Hematopoietic multipotent progenitor cell treated with erythropoietin and hydrocortisone succinate and interleukin-3 and kit ligand, for 8 days (in vitro differentiated cells): ENCODE results near the gene SORBS1.

ENCODE experiments used
- DNase-seq: peaks from one replicate; pipeline ENCODE4 v3.0.0-alpha.2; 2015

The SORBS1 gene

DNA sequence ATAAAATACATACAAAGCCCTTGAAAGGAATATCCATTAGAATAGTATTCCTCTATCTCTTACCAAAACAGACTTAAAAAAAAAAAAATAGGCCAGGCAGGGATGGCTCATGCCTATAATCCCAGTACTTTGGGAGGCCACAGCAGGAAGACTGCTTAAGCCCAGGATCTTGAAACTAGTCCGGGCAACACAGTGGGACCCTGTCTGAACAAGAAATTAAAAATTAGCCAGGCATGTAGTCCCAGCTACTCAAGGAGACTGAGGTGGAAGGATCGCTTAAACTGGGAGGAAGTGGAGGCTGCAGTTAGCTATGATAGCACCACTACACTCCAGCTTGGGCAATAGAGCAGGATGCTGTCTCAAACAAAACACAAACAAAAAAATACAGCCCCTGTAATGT lies 280.0 kb downstream of the SORBS1 start:
- no peak for DNase-seq

DNA sequence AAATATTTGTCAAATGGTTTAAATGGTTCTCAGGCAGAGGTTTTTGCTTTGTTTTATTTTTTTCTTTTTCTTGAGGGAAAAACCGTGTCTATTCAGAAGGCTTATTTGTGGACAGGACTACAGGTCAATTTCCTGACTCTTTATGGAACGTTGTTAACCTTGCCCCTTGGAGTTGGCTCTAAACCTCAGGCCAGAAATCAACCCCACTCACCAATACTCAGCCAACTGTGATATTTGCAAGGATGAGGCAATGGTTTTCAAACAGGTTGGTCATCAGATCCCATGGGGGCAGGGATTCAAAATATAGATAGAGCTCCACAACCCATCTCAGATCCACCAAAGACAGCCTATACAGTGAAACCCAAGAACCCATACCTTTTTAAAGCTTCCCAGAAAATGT lies 280.5 kb downstream of the SORBS1 start:
- no peak for DNase-seq

DNA sequence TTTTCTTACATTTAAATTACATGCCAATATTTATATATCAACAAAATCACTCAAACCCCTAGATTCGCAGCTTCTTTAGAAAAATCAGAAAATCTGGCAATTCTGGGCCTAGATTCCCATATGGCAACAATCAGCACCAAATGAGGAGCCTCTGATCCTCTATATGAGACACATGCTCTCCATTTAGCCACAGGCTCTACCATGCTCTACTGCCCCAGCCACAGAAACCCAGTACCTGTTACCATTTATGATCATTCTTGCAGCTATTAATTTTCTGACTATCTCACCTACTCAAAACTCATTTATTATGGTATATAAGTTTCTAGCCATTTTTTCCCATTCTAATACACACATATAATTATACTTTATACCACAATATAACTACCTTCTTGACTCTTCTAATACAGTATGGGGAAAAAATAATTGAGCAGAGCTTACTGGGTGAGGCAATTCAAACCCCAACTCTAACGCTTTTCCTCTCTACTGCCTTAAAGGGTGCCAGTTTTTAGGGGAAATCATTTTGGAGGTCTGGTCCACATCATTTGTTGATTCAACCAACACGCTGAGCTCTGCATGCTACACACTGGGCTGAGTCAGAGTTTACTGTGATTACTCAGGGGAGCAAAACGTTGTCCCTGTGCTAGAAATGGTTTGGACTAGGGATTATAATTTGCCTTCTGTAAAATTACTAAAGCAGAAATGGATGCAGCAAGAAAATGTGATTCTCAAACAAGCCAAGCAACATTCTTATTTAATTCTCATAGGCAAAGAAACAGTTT lies 281.9 kb downstream of the SORBS1 start:
- no peak for DNase-seq

DNA sequence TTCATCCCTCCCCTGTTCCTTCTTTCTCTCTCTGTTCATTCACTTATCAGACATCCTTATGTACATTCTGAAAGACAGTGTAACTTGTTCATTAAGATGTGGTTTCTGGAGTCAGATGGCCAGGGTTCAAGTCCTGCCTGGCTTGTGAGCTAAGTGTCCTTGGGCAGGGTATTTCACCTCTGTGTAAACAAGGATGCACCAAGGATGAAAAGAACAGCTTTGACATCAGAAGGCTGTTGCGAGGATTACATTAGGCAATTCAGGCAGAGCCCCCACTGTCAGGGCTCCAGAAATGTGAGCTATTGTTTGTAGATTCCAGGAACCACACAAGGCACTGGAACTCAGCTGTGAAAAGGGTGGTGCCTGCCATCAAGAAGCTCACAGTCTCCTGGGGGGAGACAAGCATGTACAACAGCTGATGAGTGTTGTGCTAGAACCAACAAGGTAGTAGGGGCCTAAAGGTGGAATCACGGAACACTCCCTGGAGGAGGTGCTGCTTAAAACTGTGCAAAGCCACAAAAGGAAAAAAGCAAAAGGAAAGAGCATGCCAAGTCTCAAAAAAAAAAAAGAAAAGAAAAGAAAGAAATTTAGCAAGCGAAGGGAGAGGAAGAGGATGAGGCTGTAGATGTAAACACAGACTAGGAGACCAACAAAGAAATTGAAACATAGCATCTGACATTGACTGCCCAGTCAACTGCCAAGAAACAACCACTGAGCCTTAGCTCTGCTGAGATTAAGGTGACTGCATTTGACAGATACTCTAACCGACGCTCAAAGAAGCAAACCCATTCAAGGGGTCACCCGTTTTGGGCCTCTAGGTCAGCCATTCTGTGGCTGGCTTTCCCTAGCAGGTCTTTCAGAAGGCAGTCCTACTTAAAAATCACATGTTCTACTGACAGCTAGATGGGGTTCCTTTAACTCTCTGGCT lies 282.8 kb downstream of the SORBS1 start:
- DNase-seq, result no peak

- no peak for DNase-seq
These were observed 283.6 kb downstream of the SORBS1 start for GRCh38 chr10:95277614-95278013.

DNA sequence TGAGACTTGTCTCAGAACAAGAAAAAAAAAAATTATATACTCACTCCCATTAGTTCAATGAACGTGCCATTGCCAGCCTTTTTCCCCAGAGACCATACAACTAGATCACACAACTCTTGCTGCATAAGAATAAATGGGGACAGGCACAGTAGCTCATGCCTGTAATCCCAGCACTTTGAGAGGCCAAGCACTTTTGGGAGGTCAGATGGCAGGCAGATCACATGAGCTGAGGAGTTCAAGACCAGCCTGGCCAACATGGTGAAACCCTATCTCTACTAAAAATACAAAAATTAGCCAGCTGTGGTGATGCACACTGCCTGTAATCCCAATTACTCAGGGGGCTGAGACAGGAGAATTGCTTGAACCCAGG lies 284.0 kb downstream of the SORBS1 start:
- DNase-seq, result no peak

DNA sequence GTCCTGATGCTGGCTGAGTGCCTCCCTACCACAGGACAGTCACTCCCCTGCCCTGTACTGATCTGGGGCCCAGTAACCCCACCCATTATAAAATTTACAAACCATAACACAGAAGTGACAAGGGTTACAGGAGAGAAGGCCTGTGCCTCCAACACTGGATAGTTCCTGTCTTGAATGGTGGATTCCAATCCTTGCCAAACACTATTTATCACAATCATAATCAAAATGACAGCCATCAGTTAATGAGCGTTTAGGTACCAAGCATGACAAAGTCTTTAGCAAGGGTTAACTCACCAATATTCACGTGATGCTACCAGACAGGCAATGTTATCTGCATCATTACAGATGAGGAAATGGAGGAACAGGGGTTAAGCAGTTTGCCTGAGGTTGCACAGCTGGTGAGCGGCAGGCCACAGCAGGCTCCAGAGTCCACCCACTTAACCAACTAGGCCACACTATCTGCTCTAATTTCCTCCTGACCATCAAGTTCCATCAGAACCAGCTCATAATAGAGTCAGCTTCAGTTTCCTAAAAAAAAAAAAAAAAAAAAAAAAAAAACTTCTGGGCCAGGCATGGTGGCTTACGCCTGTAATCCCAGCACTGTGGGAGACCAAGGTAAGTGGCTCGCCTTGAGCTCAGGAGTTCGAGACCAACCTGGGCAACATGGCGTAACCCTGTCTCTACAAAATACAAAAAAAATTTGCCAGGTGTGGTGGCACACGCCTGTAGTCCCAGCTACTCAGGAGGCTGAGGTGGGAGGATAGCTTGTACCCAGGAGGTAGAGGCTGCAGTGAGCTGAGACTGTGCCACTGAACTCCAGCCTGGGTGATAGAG lies 284.6 kb downstream of the SORBS1 start:
- DNase-seq, result peak; percentile 86

DNA sequence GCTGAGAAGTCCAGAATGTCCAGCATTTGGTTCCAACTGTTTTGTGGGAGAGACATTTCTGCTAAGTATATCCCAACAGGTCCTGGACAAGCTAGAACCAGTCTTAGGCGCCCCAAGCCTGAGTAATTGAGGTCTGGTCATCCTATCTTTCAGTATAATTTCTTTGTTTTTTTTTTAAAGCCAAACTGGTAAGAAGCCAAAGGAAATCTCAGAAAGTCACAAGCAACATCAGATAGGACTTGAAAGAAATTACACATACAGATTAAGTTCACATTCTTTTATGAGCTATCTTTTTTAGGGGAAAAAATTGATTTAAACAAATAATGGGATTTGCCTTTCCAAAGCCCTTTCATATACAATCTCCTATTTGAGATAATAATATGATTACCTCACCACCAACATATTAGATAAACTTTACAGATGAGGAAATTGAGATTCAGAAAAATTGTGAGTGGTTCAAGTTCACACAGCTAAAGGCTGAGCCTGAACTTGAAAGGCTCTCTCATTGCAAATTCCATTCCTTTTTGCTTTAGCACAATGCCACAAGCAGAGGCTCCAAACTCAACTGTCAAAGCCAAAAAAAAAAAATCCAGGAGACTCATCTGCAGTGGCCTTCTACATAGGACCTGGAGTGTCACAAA lies 285.3 kb downstream of the SORBS1 start:
- DNase-seq, result no peak

- no peak for DNase-seq
These were observed 287.5 kb downstream of the SORBS1 start for GRCh38 chr10:95273393-95274312.

DNA sequence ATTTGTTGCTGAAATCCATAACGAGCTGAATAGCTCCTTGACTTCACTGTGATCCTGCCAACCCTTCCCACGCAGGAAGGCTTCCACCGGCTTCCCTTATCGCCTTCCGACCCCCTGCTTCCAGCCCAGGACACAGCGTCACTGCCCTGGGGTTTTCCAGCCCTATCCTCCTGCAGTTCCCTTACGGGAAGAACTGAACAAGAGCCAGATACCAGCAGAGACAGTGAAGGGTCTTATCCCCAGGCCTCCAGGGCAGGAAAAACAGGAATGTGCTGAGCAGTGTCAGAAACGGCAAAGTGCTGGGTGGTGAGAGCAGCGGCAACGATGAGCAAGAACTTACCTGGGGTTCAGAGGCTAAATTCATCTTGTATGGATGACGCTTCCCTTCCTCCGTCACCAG lies 292.7 kb downstream of the SORBS1 start:
- no peak for DNase-seq

DNA sequence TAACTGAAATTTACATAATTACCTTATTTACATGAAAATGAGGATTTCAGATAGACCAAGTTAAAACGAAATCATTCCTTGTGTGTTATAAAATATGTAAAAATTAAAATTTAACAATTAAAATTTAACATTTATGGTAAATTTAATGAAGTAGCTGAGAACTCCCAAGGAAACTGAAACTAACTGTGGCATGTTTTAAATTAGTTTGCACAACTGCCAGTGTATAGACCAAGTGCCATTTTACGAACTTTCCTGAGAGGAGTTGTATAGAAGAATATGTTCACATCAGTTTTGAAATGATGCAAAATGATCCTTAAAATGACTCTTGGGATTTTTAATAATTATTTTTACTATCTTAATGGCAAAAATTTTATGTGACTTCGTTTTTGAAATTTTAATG lies 293.9 kb downstream of the SORBS1 start:
- no peak for DNase-seq

- peak; percentile 90 for DNase-seq
These were observed 294.5 kb downstream of the SORBS1 start for GRCh38 chr10:95266674-95267095.

- DNase-seq, result no peak
These were observed 295.6 kb downstream of the SORBS1 start for GRCh38 chr10:95265572-95265971.

- DNase-seq, result no peak
These were observed 296.7 kb downstream of the SORBS1 start for GRCh38 chr10:95264227-95265051.

GRCh38 chr10:95263864-95264226 lies 297.3 kb downstream of the SORBS1 start:
- DNase-seq, result no peak

DNA sequence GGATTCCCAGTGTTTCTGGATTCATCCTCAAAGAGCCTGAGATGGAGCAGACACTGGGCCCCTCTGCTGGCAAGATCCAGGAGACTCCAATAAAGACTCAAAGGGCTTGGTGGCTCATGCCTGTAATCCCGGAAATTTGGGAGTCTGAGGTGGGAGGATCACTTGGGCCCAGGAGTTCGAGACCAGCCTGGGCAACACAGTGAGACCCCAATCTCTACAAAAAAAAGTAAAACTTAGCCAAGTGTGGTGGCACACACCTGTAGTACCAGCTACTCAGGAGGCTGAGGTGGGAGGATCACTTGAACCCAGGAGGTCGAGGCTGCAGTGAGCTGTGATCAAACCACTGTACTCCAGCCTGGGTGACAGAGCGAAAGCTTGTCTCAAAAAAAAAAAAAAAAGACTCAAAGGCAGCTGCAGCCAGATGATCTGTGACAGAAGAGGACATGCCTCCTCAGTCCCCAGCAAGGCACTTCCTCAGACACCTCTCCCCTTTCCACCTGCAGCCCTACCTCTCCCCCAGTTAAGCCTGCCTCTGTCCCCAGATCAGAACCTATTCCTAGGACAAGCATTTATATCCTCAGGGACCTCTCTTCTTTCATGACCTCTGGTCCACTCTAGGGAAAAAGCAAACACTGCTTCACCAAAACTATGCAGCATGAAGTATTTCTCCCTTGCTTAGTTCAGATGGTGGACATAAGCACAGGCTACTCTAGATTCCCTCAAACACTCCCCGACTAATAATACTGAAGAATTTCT lies 298.2 kb downstream of the SORBS1 start:
- DNase-seq, result no peak

DNA sequence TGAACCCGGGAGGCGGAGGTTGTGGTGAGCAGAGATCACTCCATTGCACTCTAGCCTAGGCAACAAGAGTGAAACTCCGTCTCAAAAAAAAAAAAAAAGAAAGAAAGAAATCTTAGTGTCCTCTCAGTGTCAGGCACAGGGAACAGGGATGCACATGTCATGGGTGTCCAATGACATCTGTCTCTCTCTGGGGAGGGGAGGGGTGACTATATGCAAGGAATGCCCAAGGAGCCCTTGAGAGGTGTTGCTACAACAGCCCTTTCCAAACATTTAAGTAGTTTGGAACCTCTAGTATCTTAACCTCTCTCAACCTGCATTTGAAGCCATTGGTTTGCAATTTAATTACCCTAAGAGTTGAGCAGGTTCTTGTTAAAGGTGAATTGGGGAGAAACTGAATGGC lies 299.2 kb downstream of the SORBS1 start:
- DNase-seq, result no peak
